GM19455 (cell line): ENCODE results near the gene TOGARAM2.

Experiments used
- ATAC-seq: cut with Tn5 transposase; IDR thresholded peaks from one replicate; pipeline ENCODE4 v1.9.1; 2021; ENCODE audit not compliant: unreplicated experiment

TOGARAM2 gene

GRCh38 chr2:28997847-28998735, 17.0 kb downstream of the TOGARAM2 start:
- ATAC-seq, result no peak

- peak; percentile 91 for ATAC-seq
These were observed 19.4 kb downstream of the TOGARAM2 start for GRCh38 chr2:29000481-29000880.

- no peak for ATAC-seq
These were observed 19.9 kb downstream of the TOGARAM2 start for GRCh38 chr2:29000956-29001355.

GRCh38 chr2:29001806-29002205, 20.7 kb downstream of the TOGARAM2 start:
- ATAC-seq, result no peak

- no peak for ATAC-seq
These were observed 23.7 kb downstream of the TOGARAM2 start for GRCh38 chr2:29004755-29005154.

GRCh38 chr2:29005331-29005730, 24.2 kb downstream of the TOGARAM2 start:
- ATAC-seq, result no peak

- no peak for ATAC-seq
These were observed 25.2 kb downstream of the TOGARAM2 start for GRCh38 chr2:29006092-29006979.

- ATAC-seq, result no peak
These were observed 25.8 kb downstream of the TOGARAM2 start for GRCh38 chr2:29006980-29007301.

- no peak for ATAC-seq
These were observed 28.2 kb downstream of the TOGARAM2 start for GRCh38 chr2:29009270-29009669.

GRCh38 chr2:29009711-29010677, 28.9 kb downstream of the TOGARAM2 start:
- ATAC-seq, result no peak

GRCh38 chr2:29010946-29011345, 29.8 kb downstream of the TOGARAM2 start:
- ATAC-seq, result no peak

GRCh38 chr2:29011418-29012060, 30.4 kb downstream of the TOGARAM2 start:
- no peak for ATAC-seq

- ATAC-seq, result no peak
These were observed 31.1 kb downstream of the TOGARAM2 start for GRCh38 chr2:29012211-29012681.

GRCh38 chr2:29013057-29013780, 32.1 kb downstream of the TOGARAM2 start:
- no peak for ATAC-seq

GRCh38 chr2:29014331-29014730, 33.2 kb downstream of the TOGARAM2 start:
- no peak for ATAC-seq

GRCh38 chr2:29014811-29015421, 33.8 kb downstream of the TOGARAM2 start:
- peak; percentile 64 for ATAC-seq

GRCh38 chr2:29015701-29016470, 34.8 kb downstream of the TOGARAM2 start:
- ATAC-seq, result no peak

GRCh38 chr2:29016504-29016903, 35.4 kb downstream of the TOGARAM2 start:
- ATAC-seq, result no peak
